NCI-H2081 treated with DMSO at 0.1 percent for 48 hours (cell line): Measurements from ENCODE around the gene ILDR2.
"Not testable (repeated sequence)": the region's sequence is repeated elsewhere in the genome, so short reads cannot be mapped to it uniquely, and the experiment has no call there.

ENCODE experiments used
- DNase-seq: peaks from one replicate; lab custom pipeline; 2025; lab: John Stamatoyannopoulos, UW

Gene ILDR2

GRCh38 chr1:166888373-166889111, 86.8 kb downstream of the ILDR2 start:
- DNase-seq: no peak

- DNase-seq: no peak
Measured at GRCh38 chr1:166884971-166885370, 90.4 kb downstream of the ILDR2 start.

GRCh38 chr1:166884040-166884642, 91.2 kb downstream of the ILDR2 start:
- no peak for DNase-seq

- DNase-seq: no peak
Measured at GRCh38 chr1:166882893-166883292, 92.4 kb downstream of the ILDR2 start.

- DNase-seq: not testable (repeated sequence)
Measured at GRCh38 chr1:166878173-166878917, 97.0 kb downstream of the ILDR2 start.

GRCh38 chr1:166876540-166876838, 98.9 kb downstream of the ILDR2 start:
- DNase-seq: no peak

GRCh38 chr1:166875734-166876539, 99.4 kb downstream of the ILDR2 start, which contains the start of gene TADA1:
TADA1 (minus strand) TSS chr1:166876264; CDS start chr1:166876233, 31 bp downstream.
- DNase-seq: peak; percentile 96

- DNase-seq: no peak
Measured at GRCh38 chr1:166875302-166875733, 100.0 kb downstream of the ILDR2 start.

- DNase-seq: no peak
Measured at GRCh38 chr1:166874464-166874863, 100.9 kb downstream of the ILDR2 start.

- DNase-seq: no peak
Measured at GRCh38 chr1:166870584-166870983, 104.8 kb downstream of the ILDR2 start.

- DNase-seq: no peak
Measured at GRCh38 chr1:166869318-166870099, 105.8 kb downstream of the ILDR2 start.

- no peak for DNase-seq
Measured at GRCh38 chr1:166868639-166869038, 106.7 kb downstream of the ILDR2 start.

- DNase-seq: no peak
Measured at GRCh38 chr1:166865926-166866325, 109.4 kb downstream of the ILDR2 start.

- DNase-seq: no peak
Measured at GRCh38 chr1:166859597-166859996, 115.7 kb downstream of the ILDR2 start.

GRCh38 chr1:166858726-166859419, 116.5 kb downstream of the ILDR2 start:
- no peak for DNase-seq
